ENCODE data around the gene ADCYAP1R1.

DNA sequence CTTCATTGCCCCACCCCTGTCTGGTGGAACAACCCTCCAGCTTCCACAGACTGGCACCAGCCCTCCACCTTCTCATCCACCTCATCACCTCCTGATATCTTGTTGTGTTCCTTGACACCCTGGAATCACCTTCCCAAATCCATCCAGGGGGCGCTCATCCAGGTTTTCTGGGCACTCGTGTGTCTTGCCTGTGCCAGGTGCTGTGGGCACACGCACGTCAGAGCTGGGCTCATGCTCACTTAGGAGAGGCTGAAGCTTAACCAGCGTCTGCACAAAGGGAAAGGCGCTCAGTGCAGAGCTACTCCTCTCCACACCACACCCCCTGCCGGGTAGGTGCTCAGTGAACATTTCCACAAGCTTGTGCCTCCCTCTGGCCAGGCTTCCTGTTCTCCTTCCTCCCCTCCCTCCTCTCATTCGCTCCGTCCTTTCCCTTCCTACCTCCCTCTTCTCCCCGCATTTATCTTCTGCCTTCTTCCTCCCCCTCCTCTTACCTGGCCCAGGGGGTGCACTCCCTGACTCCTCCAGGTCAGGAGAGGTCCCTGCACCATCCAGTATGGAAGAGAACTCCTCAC, 4.8 kb downstream of the ADCYAP1R1 start:
- TF ChIP-seq, protein P1, sequence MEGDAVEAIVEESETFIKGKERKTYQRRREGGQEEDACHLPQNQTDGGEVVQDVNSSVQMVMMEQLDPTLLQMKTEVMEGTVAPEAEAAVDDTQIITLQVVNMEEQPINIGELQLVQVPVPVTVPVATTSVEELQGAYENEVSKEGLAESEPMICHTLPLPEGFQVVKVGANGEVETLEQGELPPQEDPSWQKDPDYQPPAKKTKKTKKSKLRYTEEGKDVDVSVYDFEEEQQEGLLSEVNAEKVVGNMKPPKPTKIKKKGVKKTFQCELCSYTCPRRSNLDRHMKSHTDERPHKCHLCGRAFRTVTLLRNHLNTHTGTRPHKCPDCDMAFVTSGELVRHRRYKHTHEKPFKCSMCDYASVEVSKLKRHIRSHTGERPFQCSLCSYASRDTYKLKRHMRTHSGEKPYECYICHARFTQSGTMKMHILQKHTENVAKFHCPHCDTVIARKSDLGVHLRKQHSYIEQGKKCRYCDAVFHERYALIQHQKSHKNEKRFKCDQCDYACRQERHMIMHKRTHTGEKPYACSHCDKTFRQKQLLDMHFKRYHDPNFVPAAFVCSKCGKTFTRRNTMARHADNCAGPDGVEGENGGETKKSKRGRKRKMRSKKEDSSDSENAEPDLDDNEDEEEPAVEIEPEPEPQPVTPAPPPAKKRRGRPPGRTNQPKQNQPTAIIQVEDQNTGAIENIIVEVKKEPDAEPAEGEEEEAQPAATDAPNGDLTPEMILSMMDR (IDR thresholded peaks at IDR 0.05 in 8 of 11, conservative IDR thresholded peaks at IDR 0.05 in 3 of 11): no peak
- TF ChIP-seq POLR2A (IDR thresholded peaks at IDR 0.05): no peak
